GM19043 (cell line): ENCODE data around the gene MYO1E.

ENCODE experiments used
- ATAC-seq: cut with Tn5 transposase; IDR thresholded peaks from one replicate; pipeline ENCODE4 v1.9.1; 2021; ENCODE audit warnings: low read depth; ENCODE audit not compliant: unreplicated experiment

Gene MYO1E

DNA sequence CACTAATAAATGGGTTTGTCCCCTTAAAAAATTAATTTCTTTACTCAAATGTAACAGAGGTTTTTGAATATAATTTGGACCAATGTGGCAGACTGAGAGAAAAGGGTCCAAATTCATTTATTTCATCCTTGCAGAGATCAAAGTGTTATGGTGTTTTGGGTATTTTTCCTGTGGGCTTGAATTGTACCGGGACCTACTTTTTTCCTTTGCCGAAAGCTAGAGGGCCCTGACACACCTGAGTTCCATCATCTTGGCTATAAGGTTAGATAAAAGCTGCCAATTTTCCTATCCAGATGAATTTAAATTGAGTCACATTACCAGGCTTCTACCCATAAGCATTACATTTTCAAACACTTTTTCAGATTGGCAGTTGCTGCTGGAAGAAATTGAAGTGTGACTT lies 266.8 kb downstream of the MYO1E start:
- ATAC-seq = no peak

DNA sequence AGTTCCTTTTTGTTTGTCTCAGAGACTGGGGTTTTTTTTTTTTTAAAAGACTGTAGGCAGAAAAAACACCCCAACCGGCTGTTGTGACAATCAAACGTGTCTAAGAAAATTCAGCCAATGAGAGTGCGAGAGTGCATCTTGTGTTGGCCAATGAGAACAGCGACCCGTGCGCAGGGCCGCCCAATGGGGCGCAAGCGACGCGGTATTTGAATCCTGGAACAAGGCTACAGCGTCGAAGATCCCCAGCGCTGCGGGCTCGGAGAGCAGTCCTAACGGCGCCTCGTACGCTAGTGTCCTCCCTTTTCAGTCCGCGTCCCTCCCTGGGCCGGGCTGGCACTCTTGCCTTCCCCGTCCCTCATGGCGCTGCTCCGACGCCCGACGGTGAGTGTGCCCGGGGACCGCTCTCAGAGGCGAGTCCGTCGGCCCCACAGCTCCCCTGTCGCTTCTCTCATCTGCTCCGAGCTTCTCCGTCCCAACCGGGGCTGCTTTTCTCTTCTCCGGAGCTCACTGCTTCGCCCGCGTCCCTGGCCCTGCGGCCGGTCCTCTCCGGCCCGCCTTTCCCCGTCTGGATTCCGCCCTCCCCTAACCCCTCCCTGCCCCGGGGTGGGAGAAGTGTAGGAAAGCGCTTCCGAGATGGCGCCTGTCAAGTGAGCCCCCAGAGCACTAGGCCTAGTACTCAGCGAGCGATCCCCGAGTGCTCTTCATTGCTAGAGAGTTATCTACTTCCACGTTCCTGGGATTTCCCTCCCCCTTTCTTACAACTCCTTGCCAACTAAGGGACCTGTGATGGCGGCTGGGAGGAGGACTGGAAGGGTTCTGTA lies 267.5 kb downstream of the MYO1E start, which contains the start of gene CCNB2:
Gene CCNB2, plus strand, starts transcription at position 235 of the 821 bp plus-strand sequence. Its CDS starts 123 bp downstream, at position 358.
- peak; percentile 97 for ATAC-seq

DNA sequence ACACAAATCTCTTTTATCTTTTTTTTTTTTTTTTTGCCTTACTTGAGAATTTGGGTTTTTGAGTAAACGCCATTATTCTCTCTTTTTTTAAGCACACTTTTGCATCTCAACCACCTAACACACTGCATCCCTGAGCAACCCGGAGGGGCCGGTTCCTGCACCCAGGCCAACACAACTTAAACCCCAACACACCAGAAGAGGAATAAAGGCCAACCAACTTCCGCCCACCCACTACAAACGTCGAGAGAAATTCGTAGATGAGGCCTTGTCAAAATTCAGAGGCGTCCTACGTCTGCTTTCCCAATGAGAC lies 268.1 kb downstream of the MYO1E start:
- ATAC-seq = peak; percentile 23

DNA sequence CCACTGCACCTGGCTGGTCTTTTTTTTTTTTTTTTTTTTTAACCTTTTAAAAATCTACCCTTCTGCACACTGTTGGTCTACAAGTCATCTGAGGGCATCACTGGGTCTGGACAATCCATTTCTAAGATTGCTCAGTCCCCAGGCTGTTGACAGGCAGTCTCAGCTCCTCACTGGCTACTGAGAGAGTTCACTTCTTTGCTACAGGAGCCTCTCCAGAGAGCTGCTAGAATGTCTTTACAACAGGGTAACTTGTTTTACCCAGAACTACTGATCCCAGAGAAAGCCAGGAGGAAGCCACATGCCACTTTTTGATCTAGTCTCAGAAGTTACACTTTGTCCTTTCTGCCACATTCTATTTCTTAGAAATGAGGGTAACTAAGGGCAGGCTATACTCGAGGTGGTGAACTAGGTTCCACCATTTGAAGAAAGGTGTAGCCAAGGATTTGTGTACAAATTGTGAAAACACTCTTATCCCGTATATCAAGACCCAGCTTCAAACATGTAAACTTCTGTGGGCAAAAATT lies 273.4 kb downstream of the MYO1E start:
- ATAC-seq = no peak

DNA sequence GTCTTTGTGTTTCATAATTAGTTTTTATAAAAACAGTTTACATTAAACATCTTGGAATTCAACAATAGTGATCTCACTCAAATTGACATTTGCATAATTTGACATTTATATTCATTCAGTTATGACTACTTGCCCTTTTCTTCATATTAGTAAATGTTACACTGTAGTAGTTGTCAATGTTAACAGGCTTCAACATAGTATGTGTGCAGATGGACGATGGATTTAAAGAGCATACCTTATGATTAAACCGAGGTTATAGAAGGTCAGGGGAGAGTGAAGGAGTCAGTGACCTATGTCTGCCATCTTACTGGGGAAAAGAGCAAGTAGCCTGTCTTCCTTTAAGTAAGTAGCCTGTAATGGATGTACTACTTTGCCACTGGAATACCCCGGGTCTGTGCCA lies 276.2 kb downstream of the MYO1E start:
- no peak for ATAC-seq

DNA sequence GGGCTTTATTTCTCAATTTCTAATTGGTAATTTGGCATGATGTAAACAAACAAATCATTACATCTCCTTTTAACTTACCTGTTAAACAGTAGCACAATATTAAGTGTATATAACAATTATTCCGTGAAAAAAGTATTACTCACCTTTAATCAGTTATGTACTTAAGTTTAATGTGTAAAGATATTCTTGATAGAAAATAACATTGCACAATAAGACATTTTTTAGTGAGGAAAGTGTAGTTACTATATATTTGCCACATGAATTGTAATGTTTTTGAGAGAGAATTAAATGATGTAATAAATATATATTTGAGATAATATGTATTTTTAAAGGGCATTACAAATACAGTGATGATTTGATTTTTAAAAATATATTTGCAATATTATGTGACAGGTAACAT lies 278.6 kb downstream of the MYO1E start:
- ATAC-seq = no peak

DNA sequence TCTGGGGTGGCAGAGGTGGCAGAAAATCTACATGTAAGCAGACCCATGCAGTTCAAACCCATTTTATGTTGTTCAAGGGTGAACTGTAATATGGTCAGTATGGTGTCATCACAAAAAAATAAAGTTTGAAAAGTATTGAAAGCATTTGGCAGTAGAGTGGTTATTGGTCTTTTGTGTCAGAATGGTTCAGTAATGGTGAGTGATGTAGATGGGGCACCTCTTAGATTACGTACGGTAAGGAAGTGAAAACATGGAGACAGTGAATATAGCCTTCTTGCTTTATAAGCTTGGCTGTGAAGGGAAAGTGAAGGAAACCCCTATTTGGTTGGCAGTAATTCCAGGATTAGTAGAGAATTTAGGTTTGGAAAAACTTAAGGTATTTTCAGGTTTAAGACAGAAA lies 284.9 kb downstream of the MYO1E start:
- ATAC-seq = no peak
